GM21381 (cell line): ENCODE measurements around the gene SLC17A7.
"Not testable (repeated sequence)": the region's sequence is repeated elsewhere in the genome, so short reads cannot be mapped to it uniquely, and the experiment has no call there.

Experiments used
- ATAC-seq: cut with Tn5 transposase; IDR thresholded peaks from one replicate; pipeline ENCODE4 v1.9.1; 2021; ENCODE audit warnings: mild to moderate bottlenecking, moderate library complexity; ENCODE audit not compliant: unreplicated experiment

Gene SLC17A7

DNA sequence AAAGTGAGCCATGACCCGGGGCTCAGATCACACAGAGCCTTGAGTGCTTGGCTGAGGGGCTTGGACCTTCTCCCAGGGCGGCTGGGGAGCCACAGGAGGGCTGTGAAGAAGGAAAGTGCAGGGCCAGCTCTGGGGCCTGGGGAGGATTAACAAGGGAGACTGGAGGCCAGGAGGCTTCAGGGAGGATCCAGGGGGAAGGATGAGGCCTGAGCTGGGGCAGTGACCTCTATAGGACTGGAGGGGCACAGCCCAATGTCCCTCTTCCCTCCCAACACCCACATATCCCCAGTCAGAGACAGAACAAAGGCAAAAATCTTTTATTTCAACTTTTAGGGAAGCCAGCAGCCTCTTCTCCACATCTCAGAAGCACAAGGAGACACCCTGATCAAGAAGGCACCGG lies 4.7 kb upstream of the SLC17A7 start:
- ATAC-seq, result no peak

DNA sequence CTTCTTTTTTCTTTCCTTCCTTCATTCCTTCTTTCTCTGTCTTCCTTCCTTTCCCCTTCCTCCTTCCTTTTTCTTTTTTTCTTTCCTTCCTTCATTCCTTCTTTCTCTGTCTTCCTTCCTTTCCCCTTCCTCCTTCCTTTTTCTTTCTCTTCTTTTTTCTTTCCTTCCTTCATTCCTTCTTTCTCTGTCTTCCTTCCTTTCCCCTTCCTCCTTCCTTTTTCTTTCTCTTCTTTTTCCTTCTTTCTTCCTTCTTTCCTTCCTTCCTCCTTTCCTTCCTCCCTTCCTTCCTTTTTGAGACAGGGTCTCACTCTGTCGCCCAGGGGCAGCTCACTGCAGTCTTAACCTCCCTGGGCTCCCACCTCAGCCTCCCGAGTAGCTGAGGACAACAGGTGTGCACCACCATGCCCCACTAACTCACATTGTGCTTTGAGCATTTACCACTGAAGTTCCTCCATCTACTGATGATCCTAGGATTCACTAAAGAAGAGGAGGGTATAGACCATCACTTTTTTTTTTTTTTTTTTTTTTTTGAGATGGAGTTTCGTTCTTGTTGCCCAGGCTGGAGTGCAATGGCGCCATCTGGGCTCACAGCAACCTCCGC lies 2.9 kb upstream of the SLC17A7 start:
- not testable (repeated sequence) for ATAC-seq

DNA sequence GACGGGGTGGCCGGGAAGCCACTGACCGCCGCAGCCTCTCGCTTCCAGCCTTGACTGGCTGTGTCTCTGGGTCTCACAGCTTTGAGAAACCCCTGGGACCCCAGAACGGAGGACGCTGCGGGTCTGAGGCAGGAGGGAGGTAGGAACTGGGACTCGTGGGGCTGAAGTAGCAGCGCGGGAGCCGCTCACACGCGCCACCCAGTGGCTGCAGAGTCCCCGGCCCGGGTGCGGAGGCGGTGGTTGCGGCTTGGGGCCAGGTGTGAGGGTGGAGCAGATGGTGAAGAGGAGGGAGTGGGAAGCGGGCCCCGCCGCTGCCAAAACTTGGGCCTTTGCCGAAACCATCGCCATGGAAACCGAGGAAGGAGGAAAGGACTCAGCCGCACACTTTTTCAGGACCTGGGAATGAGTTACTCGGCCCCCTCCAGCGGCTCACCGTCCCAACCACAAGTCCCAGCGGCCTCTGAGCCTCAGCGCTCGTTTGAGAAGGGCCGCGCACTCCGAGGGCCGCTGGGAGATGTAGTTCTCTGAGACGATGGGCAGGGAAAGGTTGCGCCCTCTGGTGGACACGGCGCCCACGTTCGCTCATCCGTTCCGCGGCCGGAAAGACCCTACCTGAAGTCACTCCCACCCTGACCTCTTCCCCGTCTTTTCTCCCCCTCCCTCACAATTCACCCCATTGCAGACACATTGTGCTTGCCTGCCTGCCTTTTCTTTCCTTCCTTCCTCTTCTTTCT lies 2.2 kb upstream of the SLC17A7 start:
- ATAC-seq, result peak; percentile 77

DNA sequence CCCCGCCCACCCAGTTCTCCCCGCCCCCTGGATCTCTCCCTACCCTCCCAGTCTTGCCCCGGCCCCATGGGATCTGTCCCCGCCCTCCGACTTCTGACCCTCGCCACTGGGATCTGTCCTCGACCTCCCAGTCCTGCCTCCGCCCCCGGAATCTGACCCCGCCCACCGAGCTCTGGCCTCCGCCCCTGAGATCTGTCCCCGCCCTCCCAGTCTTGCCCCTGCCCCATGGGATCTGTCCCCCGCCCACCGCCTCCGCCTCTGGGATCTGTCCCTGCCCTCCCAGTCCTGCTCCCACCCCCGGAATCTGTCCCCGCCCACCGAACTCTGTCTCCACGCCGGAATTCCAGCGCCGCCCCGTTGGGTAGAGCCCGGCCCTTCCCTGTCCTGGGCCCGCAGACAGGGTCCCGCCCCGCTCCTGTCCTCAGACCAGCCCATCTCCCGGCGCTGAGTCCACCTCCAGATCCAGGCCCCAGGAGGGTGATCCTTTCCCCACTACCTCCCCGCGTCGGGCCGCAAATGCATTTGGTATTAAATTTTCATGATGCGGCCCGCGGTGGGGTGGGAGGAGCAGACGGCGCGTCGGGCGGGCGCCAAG lies 1.5 kb upstream of the SLC17A7 start:
- peak; percentile 21 for ATAC-seq

DNA sequence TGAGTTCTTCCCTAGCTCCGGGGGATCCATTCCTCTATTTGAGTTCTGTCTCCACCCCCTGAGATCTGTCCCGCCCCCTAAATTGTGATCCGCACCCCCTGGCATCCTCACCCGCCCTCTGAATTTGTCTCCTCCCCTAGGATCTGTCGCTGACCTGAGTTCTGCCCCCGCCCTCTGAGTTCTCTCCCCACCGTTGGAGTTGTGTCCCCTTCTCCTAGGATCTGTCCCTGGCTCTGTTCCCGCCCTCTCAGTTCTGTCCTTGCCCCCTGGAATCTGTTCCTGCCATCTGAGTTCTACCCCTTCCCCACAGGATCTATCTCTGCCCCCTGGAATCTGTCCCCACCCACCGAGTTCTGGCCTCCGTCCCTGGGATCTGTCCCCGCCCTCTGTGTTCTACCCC lies 1.0 kb upstream of the SLC17A7 start:
- no peak for ATAC-seq

DNA sequence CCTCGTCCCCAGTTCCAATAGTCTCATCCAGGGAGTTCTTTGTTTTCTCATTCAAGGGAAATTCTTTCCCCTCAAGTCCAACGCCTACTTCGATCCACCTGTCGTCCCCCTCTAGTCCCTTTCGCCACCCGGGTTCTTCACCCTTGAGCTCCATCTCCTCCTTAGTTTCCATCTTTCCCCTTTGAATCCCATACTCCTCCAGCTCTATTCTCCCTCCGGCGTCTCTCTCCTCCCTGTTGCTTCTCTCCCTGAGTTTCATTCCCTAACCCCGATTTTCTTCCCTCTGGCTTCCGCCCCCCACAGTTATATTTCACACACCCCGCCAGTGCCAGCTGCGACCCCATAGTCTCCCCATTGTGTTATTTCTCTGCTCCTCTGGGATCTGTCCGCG lies 628 bp upstream of the SLC17A7 start:
- ATAC-seq, result no peak

DNA sequence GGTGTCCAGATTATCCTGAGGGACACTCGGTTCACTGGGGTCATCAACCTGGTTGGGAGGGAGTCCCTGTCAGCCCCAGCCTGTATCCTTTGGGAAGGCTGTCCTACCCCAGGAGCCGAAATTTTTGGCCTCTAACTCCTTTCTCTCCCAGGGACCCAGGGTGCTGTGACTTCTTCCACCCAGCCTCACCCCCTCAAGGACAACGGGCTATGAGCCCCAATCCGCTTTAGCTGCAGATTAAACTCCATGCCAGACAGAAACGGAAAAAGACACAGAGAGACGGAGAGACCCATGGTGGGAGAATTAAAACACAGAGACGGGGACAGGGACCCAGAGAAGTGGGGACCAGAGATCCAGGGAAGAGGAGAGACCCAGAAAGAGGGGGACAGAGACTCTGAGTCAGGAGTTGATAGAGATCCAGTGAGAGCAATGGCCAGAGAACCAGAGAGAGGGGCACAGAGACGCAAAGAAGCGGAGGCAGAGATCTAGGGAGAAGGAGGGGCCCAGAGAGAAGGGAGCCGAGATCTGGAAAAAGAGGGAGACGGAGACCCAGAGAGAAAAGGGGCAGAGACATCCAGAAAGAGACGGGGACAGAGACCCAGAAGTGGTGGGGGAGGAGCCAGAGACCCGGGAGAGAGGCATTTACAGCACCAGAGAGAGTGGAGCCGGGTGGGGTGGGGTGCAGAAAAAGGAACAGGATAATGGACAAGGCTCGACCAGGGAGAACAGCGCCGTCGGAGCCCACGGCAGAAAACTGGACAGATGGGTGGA lies 703 bp downstream of the SLC17A7 start:
- ATAC-seq, result no peak

DNA sequence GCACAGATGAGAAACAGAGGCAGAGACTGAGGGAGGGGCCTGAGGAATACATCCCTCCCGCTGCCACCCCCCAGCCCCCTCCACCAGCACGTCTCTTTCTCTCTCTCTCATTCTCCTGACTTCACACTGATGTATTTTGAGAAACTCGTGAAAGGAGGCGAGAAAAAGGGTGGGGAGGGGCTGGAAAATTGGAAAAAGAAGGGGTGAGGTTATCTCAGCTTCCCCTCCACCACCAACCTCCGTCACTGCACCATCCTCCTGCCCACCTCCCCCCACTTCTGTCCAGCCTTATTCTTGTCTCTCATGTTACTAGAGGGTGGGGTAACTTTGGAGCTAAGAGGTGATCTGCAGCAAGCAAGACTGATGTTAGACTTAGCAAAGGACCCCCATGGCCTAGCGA lies 1.5 kb downstream of the SLC17A7 start:
- ATAC-seq, result no peak

DNA sequence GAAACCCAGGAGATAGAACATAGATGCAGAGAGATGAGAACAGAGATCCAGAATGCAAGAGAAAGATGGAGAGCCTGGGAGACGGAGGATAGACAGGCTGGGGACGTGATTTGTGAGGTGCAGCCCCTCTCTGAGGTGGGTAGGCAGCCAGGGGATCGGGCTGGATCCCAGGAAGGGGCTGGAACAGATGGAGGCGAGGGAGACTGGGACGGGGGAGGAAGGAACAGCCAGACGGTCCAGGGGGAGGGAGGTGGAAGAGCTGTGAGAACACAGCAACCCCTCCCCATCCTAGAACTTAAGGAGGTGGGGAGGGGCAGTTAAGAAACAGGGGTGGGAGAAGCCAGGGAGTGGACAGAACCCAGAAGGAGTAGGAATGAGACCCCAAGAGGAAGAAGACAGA lies 3.1 kb downstream of the SLC17A7 start:
- ATAC-seq, result no peak

DNA sequence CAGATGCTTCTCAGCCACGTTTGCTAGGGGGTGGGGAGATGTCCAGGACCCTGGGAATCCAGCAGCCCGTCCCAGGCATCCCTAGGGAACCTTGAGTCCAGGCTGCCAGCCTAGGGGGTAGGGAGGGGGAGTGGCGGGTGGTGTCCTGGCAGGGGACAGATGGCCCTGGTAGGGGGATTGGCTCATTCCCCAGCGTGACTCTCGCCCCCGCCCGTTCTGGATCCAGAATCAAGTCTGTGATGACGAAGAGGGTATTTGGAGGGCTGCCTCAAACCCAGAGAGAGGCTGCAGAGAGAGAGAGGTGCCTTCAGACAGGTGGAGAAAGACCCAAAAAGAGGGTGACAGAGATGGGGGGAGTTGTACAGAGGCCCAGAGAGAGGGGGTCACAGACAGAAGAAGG lies 4.1 kb downstream of the SLC17A7 start:
- no peak for ATAC-seq

DNA sequence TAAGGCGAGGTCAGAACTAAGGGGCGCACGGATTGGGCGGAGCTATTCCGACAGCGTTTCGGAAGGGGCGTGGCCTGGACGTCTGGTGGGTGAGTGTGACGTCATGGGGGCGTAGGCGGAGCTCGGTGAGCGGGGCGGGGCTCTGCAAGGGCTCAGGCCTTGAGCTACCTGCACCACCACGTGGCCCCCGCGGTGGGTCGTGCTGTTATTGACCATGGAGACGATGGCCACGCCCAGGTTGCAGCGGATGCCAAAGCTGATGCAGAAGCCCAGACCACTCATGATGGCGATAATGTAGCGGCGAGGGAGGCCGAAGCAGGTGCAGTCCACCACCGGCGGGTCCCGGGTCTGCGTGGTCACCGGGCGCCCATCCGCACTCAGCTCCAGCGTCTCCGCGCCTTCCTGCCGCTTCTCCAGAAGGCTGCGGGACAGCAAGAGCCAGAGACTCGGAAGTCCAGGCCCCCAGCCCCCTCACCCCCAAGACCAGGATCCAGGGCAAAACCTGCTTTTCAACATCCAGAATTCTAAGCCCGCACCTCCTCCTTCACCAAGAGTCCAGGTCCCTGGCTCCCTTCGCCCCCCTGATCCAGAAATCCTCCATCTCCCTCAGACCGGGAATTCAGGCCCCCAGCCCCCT lies 4.8 kb downstream of the SLC17A7 start:
- no peak for ATAC-seq

DNA sequence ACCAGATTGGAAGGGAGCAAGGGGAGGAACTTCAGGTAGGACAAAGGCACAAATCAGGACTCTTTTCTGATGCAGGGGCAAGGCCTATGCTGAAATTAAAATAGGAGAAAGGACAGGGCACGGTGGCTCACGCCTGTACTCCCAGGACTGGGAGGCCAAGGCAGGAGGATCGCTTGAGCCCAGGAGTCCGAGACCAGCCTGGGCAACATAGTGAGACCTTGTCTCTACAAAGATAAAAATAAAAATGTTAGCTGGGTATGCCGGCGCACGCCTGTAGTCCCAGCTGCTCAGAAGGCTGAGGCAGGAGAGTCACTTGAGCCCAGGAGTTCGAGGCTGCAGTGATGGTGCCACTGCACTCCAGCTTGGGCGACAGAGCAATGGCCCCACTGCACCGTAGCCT lies 5.7 kb downstream of the SLC17A7 start:
- no peak for ATAC-seq

DNA sequence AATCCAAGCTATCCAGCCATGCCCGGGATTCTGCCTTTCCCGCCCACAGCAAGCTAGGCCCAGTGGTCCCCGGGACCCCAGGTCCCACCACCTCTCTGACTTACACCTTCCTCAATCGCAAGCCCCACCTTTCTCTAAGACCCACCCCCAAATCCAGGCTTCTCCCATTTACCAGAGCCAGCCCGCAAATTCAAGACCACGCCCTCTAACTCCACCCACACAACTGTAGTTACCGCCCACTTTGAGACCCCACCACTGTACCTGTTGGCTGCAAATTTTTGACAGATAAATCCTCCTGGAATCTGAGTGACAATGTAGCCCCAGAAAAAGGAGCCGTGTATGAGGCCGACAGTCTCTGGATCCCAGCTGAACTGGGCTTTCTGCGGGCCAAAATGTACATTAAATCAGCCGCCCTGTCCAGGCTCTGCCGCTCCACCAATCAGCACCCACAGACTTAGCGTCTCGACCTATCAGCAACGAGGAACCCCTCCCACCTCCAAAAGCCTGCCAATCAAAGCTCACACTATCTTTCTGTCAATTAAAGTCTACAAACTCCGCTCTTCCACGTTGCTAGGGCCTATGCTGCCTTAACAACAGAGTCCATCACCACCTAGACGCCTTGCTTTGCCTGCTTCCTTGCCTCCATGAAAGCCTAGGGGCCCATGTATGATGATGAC lies 6.3 kb downstream of the SLC17A7 start:
- no peak for ATAC-seq

DNA sequence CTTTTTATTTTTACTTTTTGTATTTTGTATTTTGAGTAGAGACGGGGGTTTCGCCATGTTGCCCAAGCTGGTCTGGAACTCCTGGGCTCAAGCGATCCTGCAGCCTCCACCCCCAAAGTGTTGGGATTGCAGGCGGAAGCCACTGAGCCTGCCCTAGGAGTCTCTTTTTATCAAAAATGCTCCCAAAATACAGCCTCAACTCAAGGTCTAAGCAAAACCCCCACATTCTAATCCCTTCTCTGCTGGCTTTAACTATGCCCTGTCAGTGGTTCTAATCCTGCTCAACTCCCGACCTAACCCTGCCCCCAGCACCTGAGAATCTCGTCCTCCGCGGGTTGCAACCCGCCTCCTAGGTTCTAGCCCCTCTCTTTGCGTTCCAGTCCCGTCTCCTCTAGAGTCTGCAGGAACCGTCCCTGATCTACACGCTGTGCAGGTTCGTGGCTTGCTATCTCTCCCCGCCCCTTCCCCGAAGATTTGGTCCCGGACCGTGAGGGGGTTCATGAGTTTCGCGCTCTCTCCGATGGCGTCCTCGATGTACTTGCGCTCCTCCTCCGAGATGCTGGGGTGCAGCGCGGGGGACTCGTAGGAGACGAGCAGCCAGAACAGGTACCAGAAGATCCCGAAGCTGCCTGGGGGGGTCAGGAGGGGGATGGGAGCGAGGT lies 8.0 kb downstream of the SLC17A7 start:
- ATAC-seq, result no peak

DNA sequence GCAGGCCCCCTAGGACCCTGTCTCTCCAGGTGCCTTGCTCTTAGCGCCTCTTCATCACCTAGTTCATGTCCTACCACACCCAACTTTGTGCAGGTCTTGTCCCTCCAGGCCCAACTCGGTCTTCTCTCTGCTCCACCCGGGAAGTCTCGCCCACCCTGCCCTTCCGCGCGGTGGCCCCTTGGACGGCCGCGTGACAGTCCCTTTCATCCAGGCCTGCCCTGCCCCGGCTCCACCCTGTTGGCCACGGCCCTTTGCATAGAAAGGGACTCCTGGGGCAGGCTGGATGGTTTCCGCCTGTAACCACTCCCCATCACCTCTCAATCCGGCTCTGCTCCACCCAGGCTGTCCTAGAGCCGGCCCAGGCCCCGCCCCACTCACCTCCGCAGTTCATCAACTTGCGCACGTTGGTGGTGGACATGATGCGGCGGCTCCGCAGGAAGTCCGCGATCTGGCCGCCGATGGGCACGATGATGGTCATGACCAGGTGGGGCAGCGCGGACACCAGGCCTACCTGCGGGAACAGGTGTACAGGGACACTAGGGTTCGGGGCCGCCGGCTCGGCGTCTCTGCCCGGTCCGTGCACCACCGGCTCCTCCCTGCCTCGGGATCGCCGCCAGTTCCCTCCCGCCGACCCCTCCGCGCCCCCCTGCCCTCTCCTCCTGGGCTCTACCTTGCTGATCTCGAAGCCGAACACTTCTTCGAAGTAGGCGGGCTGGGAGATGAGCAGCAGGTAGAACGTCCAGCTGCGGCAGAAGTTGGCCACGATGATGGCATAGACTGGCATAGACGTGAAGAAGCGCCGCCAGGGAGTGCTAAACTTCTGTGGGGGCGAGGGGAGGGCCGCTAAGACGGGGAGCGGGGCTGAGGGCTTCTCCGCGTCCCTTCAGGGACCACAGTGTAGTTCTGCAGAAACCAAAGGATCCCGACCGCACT lies 8.9 kb downstream of the SLC17A7 start:
- no peak for ATAC-seq

DNA sequence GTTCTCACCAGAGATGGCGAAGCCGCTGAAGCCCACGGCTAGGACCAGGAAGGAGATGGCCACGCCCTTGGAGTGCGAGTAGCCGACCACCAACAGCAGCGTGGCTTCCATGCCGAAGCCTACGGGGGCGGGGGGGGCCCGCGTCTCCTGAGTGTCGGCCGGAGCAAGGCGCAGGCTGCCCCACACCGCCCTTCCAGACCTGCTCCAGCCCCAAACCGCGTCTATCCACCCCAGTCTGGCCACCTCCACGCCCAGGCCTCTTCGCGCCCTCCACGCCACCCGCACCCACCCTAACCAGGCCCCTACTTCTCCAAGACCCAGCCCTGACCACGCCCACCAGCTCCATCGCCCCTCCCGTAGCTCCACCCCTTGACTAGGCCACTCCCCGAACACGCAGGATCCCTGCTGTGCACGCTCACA lies 10.0 kb downstream of the SLC17A7 start:
- ATAC-seq, result no peak

DNA sequence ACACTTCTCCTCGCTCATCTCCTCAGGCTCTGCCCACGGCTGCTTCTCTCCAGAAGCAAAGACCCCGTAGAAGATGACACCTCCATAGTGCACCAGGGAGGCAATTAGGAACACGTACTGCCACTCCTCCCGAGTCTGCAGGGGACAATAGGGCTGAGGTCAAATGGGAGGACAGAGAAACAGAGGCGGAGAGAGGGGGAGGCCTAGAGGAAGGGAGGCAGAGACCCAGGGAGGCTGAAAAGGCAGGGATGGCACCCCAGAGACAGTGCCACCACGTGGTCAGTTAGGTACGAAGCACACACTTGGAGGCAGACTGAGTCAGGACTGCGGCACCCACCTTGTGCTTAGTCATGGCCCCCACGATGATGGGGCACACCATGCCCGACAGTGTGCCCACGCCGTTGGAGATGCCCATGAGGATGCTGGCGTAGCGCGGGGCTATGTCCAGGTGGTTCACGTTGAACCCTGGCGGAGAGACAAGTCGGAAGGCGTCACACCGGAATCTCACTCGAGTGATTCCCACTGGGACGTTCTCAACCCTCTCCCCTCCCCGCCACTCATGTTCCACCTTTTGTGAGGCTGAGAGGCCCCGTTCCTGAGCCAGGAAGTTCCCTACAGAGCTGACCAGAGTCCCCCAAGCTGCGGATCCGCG lies 10.5 kb downstream of the SLC17A7 start:
- ATAC-seq, result no peak

DNA sequence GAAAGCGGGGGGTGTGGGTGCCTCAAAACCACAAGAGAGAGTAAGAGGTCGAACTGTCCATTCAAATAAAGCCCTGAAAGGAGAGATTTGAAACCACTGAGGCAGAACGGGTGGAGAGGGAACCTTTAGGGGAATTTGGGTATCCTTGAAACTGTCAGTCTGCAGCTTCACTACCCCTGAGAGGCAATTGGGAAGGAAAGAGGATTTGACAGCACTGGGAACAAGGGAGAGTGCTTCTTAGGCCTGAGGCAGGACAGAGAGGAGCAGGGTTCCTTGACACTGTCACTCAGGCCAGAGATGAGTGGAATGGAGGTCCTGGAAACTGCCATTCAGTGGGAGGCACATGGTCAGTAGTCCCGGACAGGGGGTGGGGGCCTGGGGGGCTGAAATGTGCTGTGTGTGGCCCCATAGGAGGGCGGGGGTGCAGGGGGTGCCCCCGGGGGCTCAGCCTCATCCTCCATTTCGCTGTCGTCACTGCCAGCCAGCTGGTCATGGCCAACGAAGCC lies 11.1 kb downstream of the SLC17A7 start:
- no peak for ATAC-seq
